ENCODE data around the gene JMJD4.

JMJD4 gene

GRCh38 chr1:227768125-227768439 is 33.0 kb upstream of the JMJD4 start:
- DNase-seq = no peak

- DNase-seq = no peak
Observed at GRCh38 chr1:227767401-227768124, 32.5 kb upstream of the JMJD4 start.

- no peak for DNase-seq
Observed at GRCh38 chr1:227766653-227767277, 31.7 kb upstream of the JMJD4 start.

- no peak for DNase-seq
Observed at GRCh38 chr1:227766015-227766634, 31.0 kb upstream of the JMJD4 start.

GRCh38 chr1:227765261-227766014 is 30.3 kb upstream of the JMJD4 start:
- DNase-seq = no peak

GRCh38 chr1:227764019-227764391 is 28.9 kb upstream of the JMJD4 start:
- no peak for DNase-seq

- no peak for DNase-seq
Observed at GRCh38 chr1:227763246-227764018, 28.3 kb upstream of the JMJD4 start.

- DNase-seq = peak; percentile 92
Observed at GRCh38 chr1:227762231-227762911, 27.3 kb upstream of the JMJD4 start.

GRCh38 chr1:227761621-227762230 is 26.6 kb upstream of the JMJD4 start:
- DNase-seq = no peak

GRCh38 chr1:227760377-227760776 is 25.3 kb upstream of the JMJD4 start:
- no peak for DNase-seq

- DNase-seq = peak; percentile 62
Observed at GRCh38 chr1:227759341-227760300, 24.5 kb upstream of the JMJD4 start.

- DNase-seq = no peak
Observed at GRCh38 chr1:227758366-227758765, 23.3 kb upstream of the JMJD4 start.

- DNase-seq = no peak
Observed at GRCh38 chr1:227757781-227758180, 22.7 kb upstream of the JMJD4 start.

GRCh38 chr1:227756172-227756959 is 21.3 kb upstream of the JMJD4 start:
- DNase-seq = no peak

- no peak for DNase-seq
Observed at GRCh38 chr1:227754958-227755357, 19.9 kb upstream of the JMJD4 start.

- DNase-seq = no peak
Observed at GRCh38 chr1:227753999-227754711, 19.1 kb upstream of the JMJD4 start.

- no peak for DNase-seq
Observed at GRCh38 chr1:227749916-227750710, 15.0 kb upstream of the JMJD4 start.

GRCh38 chr1:227749225-227749624 is 14.1 kb upstream of the JMJD4 start:
- DNase-seq = no peak

All from eye (tissue), 1 donor.